ENCODE measurements around the gene GFPT2. TPM values are rescaled to one million over a fixed set of nuclear protein-coding genes. Genes with fewer than 3 reads are reported as not detected.

Gene GFPT2
- total RNA-seq, 1 experiment from 2014 or later, result 0.82 TPM

- no peaks in the 10 kb centered on the region for H3K36me3 ChIP-seq (ENCODE audit: insufficient read depth, low read length, poor library complexity, severe bottlenecking)
- no peaks in the 10 kb centered on the region for H3K4me1 ChIP-seq (ENCODE audit: insufficient read depth, low read length, poor library complexity, severe bottlenecking)
- no TSS peak for BruUV-seq (replicated peaks)
- H3K27me3 ChIP-seq (replicated peaks; ENCODE audit: insufficient read depth, low read depth, low read length, poor library complexity), result no peaks in the 10 kb centered on the region
- ChIA-PET CTCF (no interaction called here), POLR2A (ENCODE audit: low non-redundant PET) (no interaction called here)
- H3K4me3 ChIP-seq (ENCODE audit: low read depth, low read length, poor library complexity, severe bottlenecking), result no peak overlapping the region
- intact Hi-C loops (cut with micrococcal nuclease; ENCODE audit: unreplicated experiment), result no loop called here
- TF ChIP-seq EZH2 (IDR thresholded peaks at IDR 0.05; ENCODE audit: borderline replicate concordance, low read depth, low read length, poor library complexity, severe bottlenecking), result no peak
- TF ChIP-seq, protein P1, sequence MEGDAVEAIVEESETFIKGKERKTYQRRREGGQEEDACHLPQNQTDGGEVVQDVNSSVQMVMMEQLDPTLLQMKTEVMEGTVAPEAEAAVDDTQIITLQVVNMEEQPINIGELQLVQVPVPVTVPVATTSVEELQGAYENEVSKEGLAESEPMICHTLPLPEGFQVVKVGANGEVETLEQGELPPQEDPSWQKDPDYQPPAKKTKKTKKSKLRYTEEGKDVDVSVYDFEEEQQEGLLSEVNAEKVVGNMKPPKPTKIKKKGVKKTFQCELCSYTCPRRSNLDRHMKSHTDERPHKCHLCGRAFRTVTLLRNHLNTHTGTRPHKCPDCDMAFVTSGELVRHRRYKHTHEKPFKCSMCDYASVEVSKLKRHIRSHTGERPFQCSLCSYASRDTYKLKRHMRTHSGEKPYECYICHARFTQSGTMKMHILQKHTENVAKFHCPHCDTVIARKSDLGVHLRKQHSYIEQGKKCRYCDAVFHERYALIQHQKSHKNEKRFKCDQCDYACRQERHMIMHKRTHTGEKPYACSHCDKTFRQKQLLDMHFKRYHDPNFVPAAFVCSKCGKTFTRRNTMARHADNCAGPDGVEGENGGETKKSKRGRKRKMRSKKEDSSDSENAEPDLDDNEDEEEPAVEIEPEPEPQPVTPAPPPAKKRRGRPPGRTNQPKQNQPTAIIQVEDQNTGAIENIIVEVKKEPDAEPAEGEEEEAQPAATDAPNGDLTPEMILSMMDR (conservative IDR thresholded peaks at IDR 0.05; ENCODE audit: low read depth, low read length), result no peak
- no peaks in the 10 kb centered on the region for H3K9me3 ChIP-seq (ENCODE audit: low read depth, low read length, poor library complexity, severe bottlenecking)
- no peak overlapping the region for H3K27ac ChIP-seq (ENCODE audit: low read depth, low read length, poor library complexity, severe bottlenecking)
- no peak for DNase-seq (ENCODE audit: low spot score)
Measured at GRCh38 chr5:180395540-180396274, 42.6 kb upstream of the GFPT2 start.

DNA sequence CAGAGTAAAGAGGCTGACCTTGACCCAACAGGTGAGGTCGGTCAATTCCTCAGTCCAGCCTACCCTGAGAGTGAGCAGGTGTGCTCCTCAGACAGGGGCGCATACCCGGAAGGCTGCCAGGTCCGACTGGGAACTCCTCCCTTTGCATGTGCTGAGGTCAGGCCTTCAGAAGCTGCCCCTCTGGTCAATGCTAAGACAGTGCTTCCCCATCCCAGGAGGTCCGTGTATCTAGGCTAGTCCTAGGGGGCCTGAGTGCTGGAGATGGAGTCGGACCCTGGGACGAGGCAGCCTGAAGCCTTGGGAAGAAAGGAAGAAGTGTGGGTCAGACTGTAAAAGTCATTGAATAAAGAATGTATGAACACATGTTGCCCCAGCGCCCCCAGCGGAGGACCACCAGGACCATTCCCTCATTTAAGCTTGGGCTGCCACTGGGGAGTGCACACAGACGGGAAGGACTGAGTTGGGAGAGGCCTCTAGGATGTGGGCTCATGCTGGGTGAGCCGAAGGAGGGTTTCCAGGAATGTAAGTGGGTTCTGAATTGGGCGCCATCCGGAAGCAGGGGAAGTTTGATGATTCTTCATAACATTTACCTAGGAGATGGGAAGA, 41.0 kb upstream of the GFPT2 start:
- CTCF ChIA-PET, result no interaction called here

DNA sequence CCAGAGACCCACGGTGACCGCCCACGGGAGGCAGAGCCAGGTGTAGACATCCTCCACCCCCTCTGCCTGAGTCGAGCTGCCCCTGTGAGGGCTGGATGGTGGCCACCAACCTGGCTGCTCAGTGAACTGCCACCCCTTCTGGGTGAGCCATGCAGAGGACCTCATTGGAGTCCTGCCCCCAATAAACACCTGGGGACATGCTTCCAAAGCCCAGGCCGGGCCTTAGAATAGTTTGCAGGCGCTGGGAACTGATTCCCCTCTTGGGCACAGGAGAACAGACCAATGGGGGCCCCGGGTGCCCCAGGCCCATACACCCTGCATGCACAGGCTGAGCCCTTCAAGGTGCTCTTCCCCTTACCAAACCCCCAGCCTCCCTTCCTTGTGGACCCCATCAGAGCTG, 38.1 kb upstream of the GFPT2 start:
- ChIA-PET CTCF (no interaction called here), POLR2A (ENCODE audit: low non-redundant PET) (no interaction called here)
- Histone ChIP-seq H3K9me3 (ENCODE audit: low read depth, low read length, poor library complexity, severe bottlenecking) (no peaks in the 10 kb centered on the region), H3K27ac (ENCODE audit: low read depth, low read length, poor library complexity, severe bottlenecking) (no peak overlapping the region), H3K36me3 (ENCODE audit: insufficient read depth, low read length, poor library complexity, severe bottlenecking) (no peaks in the 10 kb centered on the region), H3K4me1 (ENCODE audit: insufficient read depth, low read length, poor library complexity, severe bottlenecking) (no peaks in the 10 kb centered on the region), H3K4me3 (ENCODE audit: low read depth, low read length, poor library complexity, severe bottlenecking) (no peak overlapping the region), H3K27me3 (replicated peaks; ENCODE audit: insufficient read depth, low read depth, low read length, poor library complexity) (no peaks in the 10 kb centered on the region)
- no peak for DNase-seq (ENCODE audit: low spot score)
- intact Hi-C loops (cut with micrococcal nuclease; ENCODE audit: unreplicated experiment), result no loop called here
- no TSS peak for BruUV-seq (replicated peaks)
- TF ChIP-seq EZH2 (IDR thresholded peaks at IDR 0.05; ENCODE audit: borderline replicate concordance, low read depth, low read length, poor library complexity, severe bottlenecking), result no peak
- TF ChIP-seq, protein P1 (conservative IDR thresholded peaks at IDR 0.05; ENCODE audit: low read depth, low read length), result no peak

More for the DNA sequence above, 41.0 kb upstream of the GFPT2 start:
- Histone ChIP-seq H3K36me3 (ENCODE audit: insufficient read depth, low read length, poor library complexity, severe bottlenecking) (no peaks in the 10 kb centered on the region), H3K4me1 (ENCODE audit: insufficient read depth, low read length, poor library complexity, severe bottlenecking) (no peaks in the 10 kb centered on the region), H3K27ac (ENCODE audit: low read depth, low read length, poor library complexity, severe bottlenecking) (no peak overlapping the region), H3K4me3 (ENCODE audit: low read depth, low read length, poor library complexity, severe bottlenecking) (no peak overlapping the region), H3K27me3 (replicated peaks; ENCODE audit: insufficient read depth, low read depth, low read length, poor library complexity) (no peaks in the 10 kb centered on the region), H3K9me3 (ENCODE audit: low read depth, low read length, poor library complexity, severe bottlenecking) (no peaks in the 10 kb centered on the region)
- TF ChIP-seq EZH2 (IDR thresholded peaks at IDR 0.05; ENCODE audit: borderline replicate concordance, low read depth, low read length, poor library complexity, severe bottlenecking), result no peak
- TF ChIP-seq, protein P1 (conservative IDR thresholded peaks at IDR 0.05; ENCODE audit: low read depth, low read length), result no peak
- no peak for DNase-seq (ENCODE audit: low spot score)
- POLR2A ChIA-PET (ENCODE audit: low non-redundant PET), result no interaction called here
- intact Hi-C loops (cut with micrococcal nuclease; ENCODE audit: unreplicated experiment), result no loop called here
- BruUV-seq (replicated peaks), result no TSS peak

All from A673 (cell line).